ENCODE measurements around the gene C5orf63.

Gene C5orf63

DNA sequence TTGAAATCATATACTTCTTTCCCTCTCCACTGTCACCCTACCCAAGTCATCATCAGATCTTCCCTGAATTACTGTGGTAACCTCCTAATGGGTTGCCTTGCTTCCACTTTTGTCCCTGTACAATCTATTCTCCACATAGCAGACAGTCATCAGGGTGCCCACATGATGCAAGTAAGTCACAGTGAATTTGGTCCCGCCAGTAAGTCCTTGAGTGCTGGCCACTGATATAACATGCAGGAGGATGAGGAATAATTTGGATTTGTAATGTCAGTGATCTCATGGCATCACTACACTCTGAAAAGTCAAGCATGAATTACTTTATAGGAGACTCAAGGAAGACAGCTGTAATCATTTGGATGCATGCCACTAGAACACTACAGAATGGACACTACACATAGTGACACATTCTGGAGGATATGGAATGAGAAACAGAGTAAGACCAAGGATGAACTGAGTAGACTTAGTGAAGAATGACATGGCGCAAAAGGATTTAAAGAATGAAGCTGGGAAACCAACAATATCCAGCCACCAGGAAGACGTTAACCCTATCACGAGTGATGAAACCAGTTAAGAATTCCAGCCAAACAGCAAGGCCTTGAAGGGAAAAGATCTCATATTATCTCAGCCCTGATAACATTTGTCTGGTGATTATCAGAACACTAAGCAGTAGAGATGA, 71.5 kb downstream of the C5orf63 start:
- no peaks in the 10 kb centered on the region for H3K9me3 ChIP-seq (ENCODE audit: control insufficient read depth, low read depth, low read length)
- no peaks in the 10 kb centered on the region for H3K27me3 ChIP-seq (ENCODE audit: control insufficient read depth, insufficient read depth, low read length)
- H3K36me3 ChIP-seq (ENCODE audit: control insufficient read depth, low read depth, low read length): no peaks in the 10 kb centered on the region
- no peaks in the 10 kb centered on the region for H3K4me1 ChIP-seq (ENCODE audit: control insufficient read depth, low read depth, low read length)
- no peak overlapping the region for H3K9ac ChIP-seq (ENCODE audit: low read length)
- no peak overlapping the region for H3K4me3 ChIP-seq (ENCODE audit: low read length)
- no peak overlapping the region for H3K27ac ChIP-seq (ENCODE audit: low read length)
